Parathyroid adenoma (tissue), 2 donors: ENCODE measurements around the gene LINGO1.

Experiments
- H2AFZ ChIP-seq: fragments of 300-600 bp; sonication (generic); one replicate; pipeline ENCODE4 v1.7.0; 2017; ENCODE audit warnings: antibody characterized with exemption, mild to moderate bottlenecking
- H3K27ac ChIP-seq: fragments of 300-600 bp; sonication (generic); one replicate; pipeline ENCODE4 v1.7.0; 2017
- H3K27me3 ChIP-seq: fragments of 300-600 bp; sonication (generic); one replicate; pipeline ENCODE4 v1.7.0; 2017; ENCODE audit warnings: low read length; ENCODE audit not compliant: control insufficient read depth, insufficient read depth
- H3K36me3 ChIP-seq: fragments of 300-600 bp; sonication (generic); one replicate; pipeline ENCODE4 v1.7.0; 2017; ENCODE audit warnings: low read length; ENCODE audit not compliant: control insufficient read depth, insufficient read depth
- H3K4me1 ChIP-seq: fragments of 300-600 bp; sonication (generic); one replicate; pipeline ENCODE4 v1.7.0; 2017; ENCODE audit warnings: control low read depth
- H3K4me2 ChIP-seq: fragments of 300-600 bp; sonication (generic); one replicate; pipeline ENCODE4 v1.7.0; 2017; ENCODE audit warnings: low read length
- H3K4me3 ChIP-seq: fragments of 300-600 bp; sonication (generic); one replicate; pipeline ENCODE4 v1.7.0; 2017; ENCODE audit warnings: low read depth, low read length
- H3K79me2 ChIP-seq: fragments of 300-600 bp; sonication (generic); one replicate; pipeline ENCODE4 v1.7.0; 2017; ENCODE audit warnings: control low read depth
- H3K9ac ChIP-seq: fragments of 300-600 bp; sonication (generic); one replicate; pipeline ENCODE4 v1.7.0; 2017; ENCODE audit warnings: mild to moderate bottlenecking
- H3K9me3 ChIP-seq: fragments of 300-600 bp; sonication (generic); one replicate; pipeline ENCODE4 v1.7.0; 2017; ENCODE audit warnings: low read length; ENCODE audit not compliant: control insufficient read depth
- TF ChIP-seq, protein P1 (sequence below): fragments of 300-600 bp; sonication (generic); IDR thresholded peaks from one replicate; pipeline ENCODE4 v1.7.0; 2017; ENCODE audit warnings: antibody characterized with exemption, mild to moderate bottlenecking
- donor health status: primary hyperparathyroidism.

Gene LINGO1

GRCh38 chr15:77620960-77621647 lies 11.6 kb downstream of the LINGO1 start:
- H3K4me1 ChIP-seq, result no peaks in the 10 kb centered on the region
- H3K36me3 ChIP-seq, result no peaks in the 10 kb centered on the region
- H2AFZ ChIP-seq, result no peak overlapping the region
- no peak overlapping the region for H3K27ac ChIP-seq
- H3K9ac ChIP-seq, result no peak overlapping the region
- no peaks in the 10 kb centered on the region for H3K27me3 ChIP-seq
- no peak overlapping the region for H3K4me2 ChIP-seq
- H3K9me3 ChIP-seq, result no peaks in the 10 kb centered on the region
- no peaks in the 10 kb centered on the region for H3K79me2 ChIP-seq
- no peak overlapping the region for H3K4me3 ChIP-seq
- TF ChIP-seq, protein P1, sequence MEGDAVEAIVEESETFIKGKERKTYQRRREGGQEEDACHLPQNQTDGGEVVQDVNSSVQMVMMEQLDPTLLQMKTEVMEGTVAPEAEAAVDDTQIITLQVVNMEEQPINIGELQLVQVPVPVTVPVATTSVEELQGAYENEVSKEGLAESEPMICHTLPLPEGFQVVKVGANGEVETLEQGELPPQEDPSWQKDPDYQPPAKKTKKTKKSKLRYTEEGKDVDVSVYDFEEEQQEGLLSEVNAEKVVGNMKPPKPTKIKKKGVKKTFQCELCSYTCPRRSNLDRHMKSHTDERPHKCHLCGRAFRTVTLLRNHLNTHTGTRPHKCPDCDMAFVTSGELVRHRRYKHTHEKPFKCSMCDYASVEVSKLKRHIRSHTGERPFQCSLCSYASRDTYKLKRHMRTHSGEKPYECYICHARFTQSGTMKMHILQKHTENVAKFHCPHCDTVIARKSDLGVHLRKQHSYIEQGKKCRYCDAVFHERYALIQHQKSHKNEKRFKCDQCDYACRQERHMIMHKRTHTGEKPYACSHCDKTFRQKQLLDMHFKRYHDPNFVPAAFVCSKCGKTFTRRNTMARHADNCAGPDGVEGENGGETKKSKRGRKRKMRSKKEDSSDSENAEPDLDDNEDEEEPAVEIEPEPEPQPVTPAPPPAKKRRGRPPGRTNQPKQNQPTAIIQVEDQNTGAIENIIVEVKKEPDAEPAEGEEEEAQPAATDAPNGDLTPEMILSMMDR, result no peak

DNA sequence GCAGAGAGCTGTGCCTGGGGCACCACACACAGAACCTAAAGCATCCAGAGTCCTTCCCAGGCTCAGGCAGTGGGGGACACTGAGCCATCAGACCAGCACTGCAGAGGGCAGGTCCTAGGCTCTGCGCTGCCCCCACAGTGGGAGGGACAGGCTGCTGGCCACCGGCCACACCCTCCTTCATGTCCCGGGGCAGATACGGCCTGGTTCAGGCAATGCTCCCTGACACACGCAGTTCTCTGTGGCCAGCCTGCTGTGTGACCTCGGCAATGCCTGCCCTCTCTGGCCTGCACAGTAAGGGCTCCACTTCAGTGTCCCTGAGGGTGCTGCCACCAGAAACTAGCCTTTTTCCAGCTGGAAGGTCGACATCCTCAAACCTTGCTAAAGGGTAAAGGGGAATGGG lies 12.4 kb downstream of the LINGO1 start:
- H3K9ac ChIP-seq, result no peak overlapping the region
- no peak overlapping the region for H2AFZ ChIP-seq
- H3K27me3 ChIP-seq, result no peaks in the 10 kb centered on the region
- no peaks in the 10 kb centered on the region for H3K4me1 ChIP-seq
- H3K27ac ChIP-seq, result no peak overlapping the region
- H3K9me3 ChIP-seq, result no peaks in the 10 kb centered on the region
- H3K4me3 ChIP-seq, result no peak overlapping the region
- H3K36me3 ChIP-seq, result no peaks in the 10 kb centered on the region
- TF ChIP-seq, protein P1, result no peak
- no peaks in the 10 kb centered on the region for H3K79me2 ChIP-seq
- H3K4me2 ChIP-seq, result no peak overlapping the region

DNA sequence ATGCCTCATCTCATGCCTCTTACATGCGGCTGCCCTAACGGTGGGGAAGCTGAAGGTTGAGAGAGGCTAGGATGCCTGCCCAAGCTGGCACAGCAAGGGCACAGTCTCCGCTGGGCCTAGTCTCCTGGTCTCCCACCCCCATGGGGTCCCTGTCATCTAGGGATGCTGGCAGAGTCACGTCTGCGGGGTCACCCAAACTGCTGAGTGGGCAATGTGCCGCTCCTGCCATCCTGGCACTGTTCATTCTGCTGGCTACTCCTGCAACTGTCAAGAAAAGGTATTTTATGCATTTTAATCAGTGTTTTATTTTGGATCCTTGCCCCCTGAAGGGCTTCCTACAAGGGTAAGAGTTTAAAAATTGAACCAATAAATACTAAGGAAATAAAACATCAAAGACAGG lies 12.8 kb downstream of the LINGO1 start:
- Histone ChIP-seq H3K27ac (no peak overlapping the region), H3K9ac (no peak overlapping the region), H3K79me2 (no peaks in the 10 kb centered on the region), H2AFZ (no peak overlapping the region), H3K4me2 (no peak overlapping the region), H3K9me3 (no peaks in the 10 kb centered on the region), H3K36me3 (no peaks in the 10 kb centered on the region), H3K4me1 (no peaks in the 10 kb centered on the region), H3K27me3 (no peaks in the 10 kb centered on the region), H3K4me3 (no peak overlapping the region)
- TF ChIP-seq, protein P1, result no peak

GRCh38 chr15:77617476-77618230 lies 15.1 kb downstream of the LINGO1 start:
- TF ChIP-seq, protein P1, result no peak
- no peaks in the 10 kb centered on the region for H3K36me3 ChIP-seq

More at GRCh38 chr15:77617476-77618230, 15.1 kb downstream of the LINGO1 start:
- Histone ChIP-seq H3K9me3 (no peaks in the 10 kb centered on the region), H3K27ac (no peak overlapping the region), H3K4me2 (no peak overlapping the region), H3K79me2 (no peaks in the 10 kb centered on the region), H3K4me1 (no peaks in the 10 kb centered on the region), H3K4me3 (no peak overlapping the region), H3K9ac (no peak overlapping the region), H2AFZ (no peak overlapping the region), H3K27me3 (no peaks in the 10 kb centered on the region)
